H1 (cell line): ENCODE data around the gene CWC15. TPM values are rescaled to one million over a fixed set of nuclear protein-coding genes. Genes with fewer than 3 reads are reported as not detected.

Experiments
- ASH2L ChIP-seq: fragments of 200-600, 300-600 bp; sonication (generic); IDR thresholded peaks from one replicate; pipeline ENCODE4 v1.7.1; 2017; ENCODE audit warnings: low read length
- JUND ChIP-seq: IDR thresholded peaks from 2 replicates; pipeline ENCODE4 v1.6.1; 2011; ENCODE audit warnings: mild to moderate bottlenecking, improper control_type of control experiment, low read length
- NANOG ChIP-seq: IDR thresholded peaks from 2 replicates; pipeline ENCODE4 v1.6.1; 2011; ENCODE audit warnings: low read length, low read depth, mild to moderate bottlenecking, inconsistent platforms; ENCODE audit not compliant: insufficient read depth, poor library complexity, severe bottlenecking
- TAF7 ChIP-seq: optimal IDR thresholded peaks from 2 replicates; pipeline ENCODE3; 2011; ENCODE audit warnings: low read depth, mild to moderate bottlenecking, inconsistent platforms, low read length, moderate library complexity, borderline replicate concordance
- TBP ChIP-seq: IDR thresholded peaks from 2 replicates; pipeline ENCODE4 v1.6.1; 2011; ENCODE audit warnings: low read depth, low read length, improper control_type of control experiment
- USF2 ChIP-seq: IDR thresholded peaks from 2 replicates; pipeline ENCODE4 v1.6.1; 2011; ENCODE audit warnings: low read length, improper control_type of control experiment
- polyA plus RNA-seq, 7 experiments: library from polyadenylated mRNA; depleted of rRNA in 3 of 7; stranded (reverse) in 5 of 7; unstranded in 2 of 7; fragments of >200 nt in 5 of 7; fragments of 200-250 nt in 2 of 7; gene quantifications; 1 replicate in 5 of 7; 2 replicates in 1 of 7; 4 replicates in 1 of 7; pipeline versions ENCODE4 v1.2.1 to v1.2.3, GENCODE V29; 2011 to 2013; ENCODE audit warnings: missing spikeins in 2 of 7, mixed read lengths in 2 of 7
- total RNA-seq: library from RNA; stranded (reverse); fragmentation: NEBNext Ultra II Directional; extraction: Animal tissue kit (Norgen Biotek cat#: 25700); gene quantifications from 2 replicates; pipeline ENCODE4 v1.2.1, GENCODE V29; 2021
- TF ChIP-seq, protein P1 (sequence below): IDR thresholded peaks from 2 replicates; pipeline ENCODE4 v1.6.1; 2012; ENCODE audit warnings: inconsistent platforms

CWC15 gene
- total and polyA plus RNA-seq, 2 of the 8 experiments (the other 6 are each of a cell fraction or from before 2014, with no cell fraction given): 15.7 to 59.4 TPM

DNA sequence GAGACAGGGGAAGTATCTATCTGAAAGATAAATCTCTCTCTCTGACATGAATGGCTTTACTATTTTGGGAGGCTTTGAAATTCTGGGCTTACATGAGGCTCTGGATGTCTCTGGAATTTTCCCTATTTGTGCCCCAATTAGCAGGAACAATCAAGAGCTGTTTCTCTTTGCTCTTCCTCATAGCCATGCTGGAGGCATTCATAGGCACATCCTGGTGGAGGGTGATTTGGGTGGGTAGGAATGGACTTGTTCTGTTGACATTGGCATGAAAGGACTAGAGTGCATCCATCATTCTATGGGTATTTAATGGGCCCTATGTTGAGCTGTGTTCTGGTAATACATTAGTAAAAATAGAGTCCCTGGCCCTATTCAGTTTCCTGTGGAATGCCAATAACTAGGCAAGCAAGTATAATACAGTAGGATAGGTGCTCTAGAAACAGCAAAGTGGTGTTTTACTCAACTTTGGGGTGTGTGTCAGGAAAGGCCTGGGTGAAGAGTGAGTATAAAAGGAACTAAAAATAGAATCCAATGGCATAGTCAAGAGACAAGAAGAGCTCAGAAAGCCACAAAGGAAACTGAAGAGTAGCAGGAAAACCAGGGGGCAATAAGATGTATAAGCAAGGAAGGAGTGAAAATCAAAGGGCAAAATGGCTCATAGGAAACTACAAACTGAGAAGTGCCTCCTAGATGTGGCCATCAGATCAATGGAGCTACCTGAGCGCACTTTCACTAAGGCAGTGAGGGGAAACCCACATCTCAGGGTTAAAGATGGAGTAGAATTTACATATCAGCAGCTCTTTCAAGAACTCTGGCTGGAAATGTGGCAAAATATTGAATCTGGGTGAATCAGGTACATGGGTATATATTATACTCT is 45.0 kb downstream of the CWC15 start (continued):
- TF ChIP-seq JUND: no peak
- TF ChIP-seq USF2: no peak
- no peak for TF ChIP-seq NANOG
- TF ChIP-seq, protein P1, sequence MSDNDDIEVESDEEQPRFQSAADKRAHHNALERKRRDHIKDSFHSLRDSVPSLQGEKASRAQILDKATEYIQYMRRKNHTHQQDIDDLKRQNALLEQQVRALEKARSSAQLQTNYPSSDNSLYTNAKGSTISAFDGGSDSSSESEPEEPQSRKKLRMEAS: no peak
- no peak for TF ChIP-seq TAF7
- no peak for TF ChIP-seq ASH2L
- no peak for TF ChIP-seq TBP
- TF ChIP-seq, all 59 proteins: peak for 0
